NT2/D1 (cell line): ENCODE data around the gene PDE11A.
A peak's percentile ranks its signal among the peaks of the same experiment; 100 is the strongest.

ENCODE experiments used
- DNase-seq: peaks from one replicate; pipeline ENCODE4 v3.0.0-alpha.2; 2011; ENCODE audit warnings: low read depth, low spot score
- H3K27me3 ChIP-seq: 2 replicates; pipeline ENCODE4 v1.6.0; 2011; ENCODE audit warnings: mild to moderate bottlenecking; ENCODE audit not compliant: insufficient read length, insufficient read depth
- H3K36me3 ChIP-seq: 2 replicates; pipeline ENCODE4 v1.6.1; 2011; ENCODE audit warnings: mild to moderate bottlenecking, low read length, mixed read lengths; ENCODE audit not compliant: insufficient read depth, insufficient read length
- H3K4me1 ChIP-seq: 2 replicates; pipeline ENCODE4 v1.5.1; 2011; ENCODE audit not compliant: insufficient read depth, insufficient read length
- H3K4me3 ChIP-seq: 2 replicates; pipeline ENCODE4 v1.5.1; 2011; ENCODE audit warnings: low read depth; ENCODE audit not compliant: insufficient read length
- H3K9ac ChIP-seq: 2 replicates; pipeline ENCODE4 v1.6.0; 2011; ENCODE audit warnings: low read depth; ENCODE audit not compliant: insufficient read length
- H3K9me3 ChIP-seq: 2 replicates; pipeline ENCODE4 v1.5.1; 2011; ENCODE audit warnings: mild to moderate bottlenecking, low read length; ENCODE audit not compliant: insufficient read depth
- SUZ12 ChIP-seq: IDR thresholded peaks from 2 replicates; pipeline ENCODE4 v1.6.1; 2011; ENCODE audit not compliant: insufficient read length, insufficient read depth; ENCODE audit errors: extremely low read depth
- YY1 ChIP-seq: IDR thresholded peaks from 2 replicates; pipeline ENCODE4 v1.6.1; 2011; ENCODE audit not compliant: insufficient read length, insufficient read depth
- ZNF274 ChIP-seq: IDR thresholded peaks from 2 replicates; pipeline ENCODE4 v1.6.1; 2011; ENCODE audit warnings: mild to moderate bottlenecking, low read depth, low read length

The PDE11A gene

GRCh38 chr2:177756336-177756735 is 316.2 kb downstream of the PDE11A start:
- Histone ChIP-seq H3K9me3 (no peaks in the 10 kb centered on the region), H3K4me3 (no peak overlapping the region), H3K9ac (no peak overlapping the region), H3K36me3 (no peaks in the 10 kb centered on the region), H3K4me1 (peaks cover 5% of the 10 kb centered on the region), H3K27me3 (peaks cover 1% of the 10 kb centered on the region)
- no peak for TF ChIP-seq YY1
- no peak for TF ChIP-seq ZNF274
- TF ChIP-seq SUZ12, result no peak
- DNase-seq, result no peak

- no peak for DNase-seq
- peaks cover 5% of the 10 kb centered on the region for H3K4me1 ChIP-seq
- no peaks in the 10 kb centered on the region for H3K36me3 ChIP-seq
- no peak overlapping the region for H3K4me3 ChIP-seq
- H3K9ac ChIP-seq, result no peak overlapping the region
- TF ChIP-seq SUZ12 (no peak), YY1 (no peak), ZNF274 (no peak)
- H3K9me3 ChIP-seq, result no peaks in the 10 kb centered on the region
- no peaks in the 10 kb centered on the region for H3K27me3 ChIP-seq
Observed at GRCh38 chr2:177754492-177754873, 318.1 kb downstream of the PDE11A start.

GRCh38 chr2:177753682-177754491 is 318.7 kb downstream of the PDE11A start:
- peak; percentile 58 for DNase-seq
- no peaks in the 10 kb centered on the region for H3K9me3 ChIP-seq
- no peak overlapping the region for H3K4me3 ChIP-seq
- no peaks in the 10 kb centered on the region for H3K36me3 ChIP-seq
- TF ChIP-seq YY1, result no peak
- TF ChIP-seq ZNF274, result no peak
- no peak for TF ChIP-seq SUZ12
- no peak overlapping the region for H3K9ac ChIP-seq
- no peaks in the 10 kb centered on the region for H3K27me3 ChIP-seq
- H3K4me1 ChIP-seq, result peaks cover 5% of the 10 kb centered on the region

- no peaks in the 10 kb centered on the region for H3K4me1 ChIP-seq
- no peaks in the 10 kb centered on the region for H3K9me3 ChIP-seq
- no peak for TF ChIP-seq ZNF274
- TF ChIP-seq SUZ12, result no peak
- TF ChIP-seq YY1, result no peak
- no peak overlapping the region for H3K4me3 ChIP-seq
- H3K36me3 ChIP-seq, result no peaks in the 10 kb centered on the region
- no peak overlapping the region for H3K9ac ChIP-seq
- peaks cover 38% of the 10 kb centered on the region for H3K27me3 ChIP-seq
- no peak for DNase-seq
Observed at GRCh38 chr2:177748360-177748759, 324.2 kb downstream of the PDE11A start.

- Histone ChIP-seq H3K27me3 (peaks cover 48% of the 10 kb centered on the region), H3K4me1 (no peaks in the 10 kb centered on the region), H3K9me3 (no peaks in the 10 kb centered on the region), H3K4me3 (no peak overlapping the region), H3K36me3 (no peaks in the 10 kb centered on the region), H3K9ac (no peak overlapping the region)
- DNase-seq, result no peak
- TF ChIP-seq SUZ12 (no peak), ZNF274 (no peak), YY1 (no peak)
Observed at GRCh38 chr2:177747384-177747783, 325.2 kb downstream of the PDE11A start.

GRCh38 chr2:177746358-177746757 is 326.2 kb downstream of the PDE11A start:
- H3K4me3 ChIP-seq, result no peak overlapping the region
- DNase-seq, result no peak
- TF ChIP-seq SUZ12, result no peak
- no peak for TF ChIP-seq ZNF274

GRCh38 chr2:177745531-177745930 is 327.0 kb downstream of the PDE11A start:
- Histone ChIP-seq H3K9me3 (no peaks in the 10 kb centered on the region), H3K4me3 (no peak overlapping the region), H3K9ac (no peak overlapping the region), H3K4me1 (no peaks in the 10 kb centered on the region), H3K36me3 (no peaks in the 10 kb centered on the region), H3K27me3 (peaks cover 66% of the 10 kb centered on the region)
- no peak for DNase-seq
- TF ChIP-seq SUZ12 (no peak), YY1 (no peak), ZNF274 (no peak)

More at GRCh38 chr2:177746358-177746757, 326.2 kb downstream of the PDE11A start:
- H3K9me3 ChIP-seq, result no peaks in the 10 kb centered on the region
- H3K9ac ChIP-seq, result no peak overlapping the region
- H3K4me1 ChIP-seq, result no peaks in the 10 kb centered on the region
- peaks cover 58% of the 10 kb centered on the region for H3K27me3 ChIP-seq
- no peaks in the 10 kb centered on the region for H3K36me3 ChIP-seq
